Upper lobe of left lung (tissue), 6 donors: ENCODE data around the gene B3GAT1. TPM values are rescaled to one million over a fixed set of nuclear protein-coding genes. Genes with fewer than 3 reads are reported as not detected.

ENCODE experiments used
- ATAC-seq, 2 donors: fragments of 200-7000 bp; cut with Tn5 transposase; one replicate each; pipeline ENCODE4 v1.9.1; 2022; ENCODE audit warnings: mild to moderate bottlenecking in 2 of 2, moderate library complexity in 2 of 2; ENCODE audit not compliant: low FRiP score in 2 of 2
- DNase-seq, 2 donors: peaks; one replicate each; pipeline ENCODE4 v3.0.0-alpha.2; 2019 to 2020
- H3K27ac ChIP-seq, 4 donors: fragments of 200-600 bp; sonication (generic); one replicate each; pipeline ENCODE4 v1.5.1; 2016 to 2019
- H3K27me3 ChIP-seq, 4 donors: fragments of 200-600 bp; sonication (generic); one replicate each; pipeline ENCODE4 v1.5.1; 2017 to 2019
- H3K36me3 ChIP-seq, 4 donors: fragments of 200-600 bp; sonication (generic); one replicate each; pipeline ENCODE4 v1.5.1; 2016 to 2019
- H3K4me1 ChIP-seq, 4 donors: fragments of 200-600 bp; sonication (generic); one replicate each; pipeline ENCODE4 v1.5.1; 2018 to 2019
- H3K4me3 ChIP-seq, 4 donors: fragments of 200-600 bp; sonication (generic); one replicate each; pipeline ENCODE4 v1.5.1; 2017 to 2019; ENCODE audit warnings: mild to moderate bottlenecking in 2 of 4, moderate library complexity in 1 of 4
- H3K9me3 ChIP-seq, 4 donors: fragments of 200-600 bp; sonication (generic); one replicate each; pipeline ENCODE4 v1.5.1; 2018 to 2019
- EP300 ChIP-seq, 4 donors: sonication (generic); formaldehyde crosslinking; IDR thresholded peaks; one replicate each; pipeline ENCODE4 v1.5.1; 2017; ENCODE audit warnings: antibody characterized with exemption in 4 of 4, control low read depth in 2 of 4
- POLR2A ChIP-seq, 4 donors: fragments of 450-650 bp; IDR thresholded peaks; one replicate each; pipeline ENCODE4 v1.5.1; 2016 to 2017; ENCODE audit warnings: antibody characterized with exemption in 4 of 4, mild to moderate bottlenecking in 2 of 4
- POLR2AphosphoS5 ChIP-seq, 2 donors: sonication (generic); formaldehyde crosslinking; IDR thresholded peaks; one replicate each; pipeline ENCODE4 v1.5.1; 2017; ENCODE audit warnings: antibody characterized with exemption in 2 of 2
- WGBS, 2 donors: methylation state at CpG; one replicate each; pipeline ENCODE4 v1.1.5; 2017 to 2018; 5-methylcytosine and 5-hydroxymethylcytosine counted together
- total RNA-seq, 6 donors: library from RNA; depleted of rRNA in 4 of 6; stranded (reverse); fragments of >200 nt in 4 of 6; gene quantifications; one replicate each; pipeline versions ENCODE4 v1.1.0 to v1.2.1, GENCODE V29; 2016 to 2021
- TF ChIP-seq, protein P1 (sequence below), 6 experiments: fragments of 450-650 bp in 4 of 6; fragments of 200-600 bp in 2 of 6; sonication (generic) in 2 of 6; IDR thresholded peaks; one replicate each; pipeline ENCODE4 v1.5.1; 2016 to 2019; ENCODE audit warnings: antibody characterized with exemption in 6 of 6
- donor health status: DM: no; HTN: no; CAD: no; lungs with moderate emphysema.
- donor health status: DM: no; HTN: yes; CAD: no; lungs with severe emphysema.

B3GAT1 gene
- total RNA-seq, 6 donors from 2014 or later = under 0.01 to 2.7 (median 1.2) TPM

DNA sequence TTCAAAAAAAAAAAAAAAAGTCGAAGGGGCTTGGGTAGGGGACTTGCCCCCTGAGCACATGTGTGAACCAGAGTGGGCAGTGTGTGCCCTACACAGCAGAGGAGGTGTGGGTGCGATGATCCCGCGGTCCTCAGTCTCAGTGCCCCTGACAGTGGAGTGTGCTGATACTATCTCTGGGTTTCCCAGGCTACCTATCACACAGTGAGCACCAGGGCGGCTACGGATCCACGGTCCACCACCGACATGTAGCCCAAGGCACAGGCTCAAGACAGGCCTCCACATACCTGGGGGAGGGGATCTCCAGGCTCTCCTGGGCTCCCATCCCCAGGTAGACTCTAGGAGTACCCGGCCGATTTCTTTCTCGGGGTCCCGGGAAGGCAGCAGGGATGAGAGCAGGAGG lies 9.1 kb downstream of the B3GAT1 start:
- H3K36me3 ChIP-seq = no peaks in the 10 kb centered on the region
- no peaks in the 10 kb centered on the region for H3K27me3 ChIP-seq
- no peaks in the 10 kb centered on the region for H3K9me3 ChIP-seq
- H3K27ac ChIP-seq = no peak overlapping the region
- DNase-seq = no peak
- 83 to 85% methylated on average over 6 to 12 of the region's 12 CpGs for WGBS, 2 donors
- H3K4me3 ChIP-seq = no peak overlapping the region
- TF ChIP-seq POLR2A (IDR thresholded peaks at IDR 0.05) (no peak), EP300 (IDR thresholded peaks at IDR 0.05) (no peak), POLR2AphosphoS5 (IDR thresholded peaks at IDR 0.05) (no peak)
- TF ChIP-seq, protein P1, sequence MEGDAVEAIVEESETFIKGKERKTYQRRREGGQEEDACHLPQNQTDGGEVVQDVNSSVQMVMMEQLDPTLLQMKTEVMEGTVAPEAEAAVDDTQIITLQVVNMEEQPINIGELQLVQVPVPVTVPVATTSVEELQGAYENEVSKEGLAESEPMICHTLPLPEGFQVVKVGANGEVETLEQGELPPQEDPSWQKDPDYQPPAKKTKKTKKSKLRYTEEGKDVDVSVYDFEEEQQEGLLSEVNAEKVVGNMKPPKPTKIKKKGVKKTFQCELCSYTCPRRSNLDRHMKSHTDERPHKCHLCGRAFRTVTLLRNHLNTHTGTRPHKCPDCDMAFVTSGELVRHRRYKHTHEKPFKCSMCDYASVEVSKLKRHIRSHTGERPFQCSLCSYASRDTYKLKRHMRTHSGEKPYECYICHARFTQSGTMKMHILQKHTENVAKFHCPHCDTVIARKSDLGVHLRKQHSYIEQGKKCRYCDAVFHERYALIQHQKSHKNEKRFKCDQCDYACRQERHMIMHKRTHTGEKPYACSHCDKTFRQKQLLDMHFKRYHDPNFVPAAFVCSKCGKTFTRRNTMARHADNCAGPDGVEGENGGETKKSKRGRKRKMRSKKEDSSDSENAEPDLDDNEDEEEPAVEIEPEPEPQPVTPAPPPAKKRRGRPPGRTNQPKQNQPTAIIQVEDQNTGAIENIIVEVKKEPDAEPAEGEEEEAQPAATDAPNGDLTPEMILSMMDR (IDR thresholded peaks at IDR 0.05) = no peak
- H3K4me1 ChIP-seq = no peaks in the 10 kb centered on the region
- ATAC-seq = no peak

DNA sequence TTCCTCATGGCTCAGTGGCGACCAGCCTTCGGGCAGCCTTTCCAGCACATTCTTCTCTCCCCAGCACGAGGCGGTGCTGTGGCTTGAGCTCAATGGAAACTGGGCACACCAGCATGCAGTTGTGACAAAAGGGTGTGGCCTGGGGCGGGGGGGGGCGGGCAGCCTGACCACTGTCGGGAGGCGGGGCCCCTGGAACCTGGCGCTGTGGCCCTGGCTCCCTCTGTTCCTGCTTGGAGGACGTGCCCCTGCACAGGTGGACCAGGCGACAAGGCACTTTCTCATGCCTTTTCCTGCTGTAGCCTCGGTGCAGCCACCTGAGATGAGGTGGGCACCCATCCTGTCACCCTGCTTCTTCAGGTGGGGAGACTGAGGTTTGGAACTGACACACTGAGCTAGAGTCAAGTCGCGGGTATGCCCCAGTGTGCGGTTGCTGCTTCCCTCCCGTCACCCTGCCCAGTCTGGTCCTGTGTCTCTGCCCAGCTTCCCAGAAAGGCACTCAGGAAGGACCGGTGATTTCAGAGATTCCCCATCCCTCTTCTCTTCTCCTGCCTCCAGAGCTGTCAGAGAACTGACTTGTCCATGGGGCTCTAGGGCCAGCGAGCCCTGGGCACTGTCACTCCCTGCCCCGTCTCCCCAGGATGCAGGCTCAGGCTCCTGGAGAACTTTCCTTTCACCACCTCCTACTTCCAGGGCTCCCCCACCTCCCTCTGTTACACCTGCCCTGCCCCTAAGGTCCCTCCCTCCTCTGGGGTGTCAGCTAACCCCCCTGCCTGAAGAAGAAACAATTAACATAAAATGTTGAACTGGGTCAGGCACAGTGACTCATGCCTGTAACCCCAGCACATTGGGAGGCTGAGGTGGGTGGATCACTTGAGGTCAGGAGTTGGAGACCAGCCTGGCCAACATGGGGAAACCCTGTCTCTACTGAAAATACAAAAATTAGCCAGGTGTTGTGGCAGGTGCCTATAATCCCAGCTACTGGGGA lies 9.9 kb downstream of the B3GAT1 start:
- WGBS, 2 donors = 70 to 84% methylated on average over 7 to 17 of the region's 19 CpGs
- Histone ChIP-seq H3K4me1 (no peaks in the 10 kb centered on the region), H3K27ac (no peak overlapping the region), H3K36me3 (no peaks in the 10 kb centered on the region), H3K9me3 (no peaks in the 10 kb centered on the region), H3K27me3 (no peaks in the 10 kb centered on the region), H3K4me3 (no peak overlapping the region)
- TF ChIP-seq, protein P1 (IDR thresholded peaks at IDR 0.05) = no peak
- no peak for TF ChIP-seq POLR2AphosphoS5 (IDR thresholded peaks at IDR 0.05)
- TF ChIP-seq EP300 (IDR thresholded peaks at IDR 0.05) = no peak
- TF ChIP-seq POLR2A (IDR thresholded peaks at IDR 0.05) = no peak
- ATAC-seq = no peak
- DNase-seq = no peak

DNA sequence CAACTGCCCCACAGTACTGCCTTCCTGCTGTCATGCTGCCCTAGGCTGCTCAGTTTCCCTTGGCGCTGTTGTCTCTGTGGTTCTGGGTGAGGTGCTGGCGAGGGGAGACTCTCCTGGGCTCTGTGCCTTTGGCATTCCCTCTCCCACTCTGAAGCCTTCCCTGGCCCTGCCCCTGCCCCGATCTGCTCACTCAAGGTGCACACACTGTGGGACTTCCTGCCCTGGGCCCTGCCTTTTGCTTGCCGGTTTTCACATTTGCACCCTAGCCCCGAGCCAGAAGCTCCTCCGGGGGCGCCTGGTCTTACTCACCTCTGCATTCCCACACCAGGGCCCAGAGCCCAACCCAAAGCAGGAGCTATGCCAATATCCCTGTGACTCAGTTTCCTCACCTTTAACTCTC lies 12.0 kb downstream of the B3GAT1 start:
- 82 to 84% methylated on average over 7 of the region's 7 CpGs for WGBS, 2 donors
- DNase-seq (no peak), ATAC-seq (no peak)
- TF ChIP-seq POLR2AphosphoS5 (IDR thresholded peaks at IDR 0.05) (no peak), POLR2A (IDR thresholded peaks at IDR 0.05) (no peak), EP300 (IDR thresholded peaks at IDR 0.05) (no peak)
- TF ChIP-seq, protein P1 (IDR thresholded peaks at IDR 0.05) = no peak
- no peaks in the 10 kb centered on the region for H3K36me3 ChIP-seq
- no peak overlapping the region for H3K27ac ChIP-seq
- no peaks in the 10 kb centered on the region for H3K4me1 ChIP-seq
- no peaks in the 10 kb centered on the region for H3K27me3 ChIP-seq
- no peak overlapping the region for H3K4me3 ChIP-seq
- no peaks in the 10 kb centered on the region for H3K9me3 ChIP-seq

DNA sequence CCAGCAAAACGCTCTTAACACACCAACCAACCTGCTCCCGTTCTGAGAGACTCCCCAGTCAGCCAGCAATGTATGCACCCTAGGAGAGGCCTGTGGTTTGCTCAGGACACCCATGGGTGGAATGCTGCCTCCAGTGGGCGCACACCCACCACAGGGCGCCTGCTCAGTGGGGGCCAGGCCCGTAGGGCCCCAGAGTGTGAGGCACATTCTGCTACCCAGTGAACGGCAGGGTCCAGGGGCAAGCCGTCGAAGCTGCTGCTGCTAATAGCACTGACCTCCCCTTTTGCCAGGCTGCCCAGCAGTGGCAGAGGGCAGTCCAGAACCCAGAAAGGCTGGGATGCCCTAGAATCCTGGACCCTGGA lies 12.8 kb downstream of the B3GAT1 start:
- DNase-seq (peak in 1 of 2 donors; percentile 52), ATAC-seq (no peak)
- Histone ChIP-seq H3K4me3 (no peak overlapping the region), H3K9me3 (no peaks in the 10 kb centered on the region), H3K36me3 (no peaks in the 10 kb centered on the region), H3K4me1 (no peaks in the 10 kb centered on the region), H3K27ac (no peak overlapping the region), H3K27me3 (no peaks in the 10 kb centered on the region)
- WGBS, 2 donors = 72 to 88% methylated on average over 2 to 8 of the region's 8 CpGs
- no peak for TF ChIP-seq POLR2AphosphoS5 (IDR thresholded peaks at IDR 0.05)
- TF ChIP-seq, protein P1 (IDR thresholded peaks at IDR 0.05) = no peak
- no peak for TF ChIP-seq POLR2A (IDR thresholded peaks at IDR 0.05)
- TF ChIP-seq EP300 (IDR thresholded peaks at IDR 0.05) = no peak
